Pancreas (tissue), 10 donors: ENCODE data around the gene EXOC4. TPM values are rescaled to one million over a fixed set of nuclear protein-coding genes. Genes with fewer than 3 reads are reported as not detected.

Experiments used
- ATAC-seq, 4 donors: fragments of 200-7000 bp; cut with Tn5 transposase; one replicate each; pipeline versions ENCODE4 v1.8.0 to v1.9.1; 2020; ENCODE audit warnings: mild to moderate bottlenecking in 4 of 4, moderate library complexity in 4 of 4
- DNase-seq, 6 donors: peaks; one replicate each; pipeline ENCODE4 v3.0.0-alpha.2; 2020
- FAIRE-seq: peaks from 2 replicates; lab custom pipeline; 2012; peaks lifted over from hg19 to GRCh38; lab: Jason Lieb, UNC
- H3K27ac ChIP-seq, 4 donors: fragments of 200-600 bp; sonication (generic); 1 replicate in 3 of 4; 2 replicates in 1 of 4; pipeline versions ENCODE4 v1.5.0 to v1.8.0; 2020
- H3K27me3 ChIP-seq, 4 donors: fragments of 200-600 bp; one replicate each; pipeline ENCODE4 v1.8.0; 2021
- H3K36me3 ChIP-seq, 3 donors: fragments of 200-600 bp; sonication (generic) in 1 of 3; one replicate each; pipeline versions ENCODE4 v1.5.0 to v1.8.0; 2020 to 2021
- H3K4me1 ChIP-seq, 3 donors: fragments of 200-600 bp; one replicate each; pipeline ENCODE4 v1.8.0; 2021
- H3K4me3 ChIP-seq, 4 donors: fragments of 200-600 bp; sonication (generic) in 2 of 4; one replicate each; pipeline versions ENCODE4 v1.5.0 to v1.8.0; 2020 to 2021
- H3K9me3 ChIP-seq, 4 donors: fragments of 200-600 bp; one replicate each; pipeline ENCODE4 v1.8.0; 2021
- CTCF ChIP-seq, 4 donors: fragments of 200-600 bp; sonication (generic) in 3 of 4; IDR thresholded peaks; one replicate each; pipeline versions ENCODE4 v1.5.0 to v1.8.0; 2021; ENCODE audit warnings: antibody characterized with exemption in 4 of 4
- WGBS, 2 donors: extraction: QIAGEN DNeasy Blood & Tissue Kit; methylation state at CpG; one replicate each; pipeline ENCODE4 v1.1.7; 2013; 5-methylcytosine and 5-hydroxymethylcytosine counted together
- intact Hi-C, 3 donors: fragments of 100-400 bp; cut with DNase I; formaldehyde crosslinking; loops; one replicate each; pipeline versions ENCODE4 v1.11.1 to v1.14.2; 2022
- polyA plus RNA-seq, 2 donors: library from polyadenylated mRNA; stranded (reverse); fragments of 200-250 nt; gene quantifications; one replicate each; pipeline ENCODE4 v1.2.3, GENCODE V29; 2013
- total RNA-seq, 6 donors: library from RNA; stranded (reverse); fragmentation: NEBNext Ultra II Directional in 4 of 6; extraction: Animal tissue kit (Norgen Biotek cat#: 25700) in 4 of 6; gene quantifications; one replicate each; pipeline versions ENCODE4 v1.2.1 to v1.2.4, GENCODE V29; 2021 to 2023
- donor health status: healthy with polysubstance abuse.
- donor health status: DM: no; HTN: no; CAD: no; lungs with moderate emphysema.
- donor health status: DM: no; HTN: no; CAD: no.
- donor health status: control.
- donor health status: control.
- donor health status: Bipolar disorder and iron deficiency.
- donor health status: DM: yes; HTN: yes; CAD: no.
- donor health status: DM: no; HTN: no; CAD: no.
- donor health status: DM: no; HTN: no; CAD: no.
- donor health status: DM: yes; HTN: yes; CAD: no.

The EXOC4 gene
- total and polyA plus RNA-seq, 8 donors, result 13.4 to 81.2 (median 53.8) TPM

- ATAC-seq (no peak), DNase-seq (no peak), FAIRE-seq (no peak)
- Histone ChIP-seq H3K4me1 (peaks cover 0 to 4% (median 0%) of the 10 kb centered on the region in 3 donors), H3K4me3 (no peak overlapping the region), H3K27me3 (no peaks in the 10 kb centered on the region), H3K9me3 (no peaks in the 10 kb centered on the region), H3K27ac (no peak overlapping the region), H3K36me3 (no peaks in the 10 kb centered on the region)
- 76 to 78% methylated on average over 3 of the region's 3 CpGs for WGBS, 2 donors
- intact Hi-C loops, result no loop called here
- TF ChIP-seq CTCF (IDR thresholded peaks at IDR 0.05), result no peak
These were observed 315.7 kb downstream of the EXOC4 start for GRCh38 chr7:133568544-133568943.

GRCh38 chr7:133570321-133570720 is 317.4 kb downstream of the EXOC4 start:
- intact Hi-C loops, result no loop called here
- Histone ChIP-seq H3K4me1 (peaks cover 0 to 4% (median 0%) of the 10 kb centered on the region in 3 donors), H3K36me3 (no peaks in the 10 kb centered on the region), H3K27ac (no peak overlapping the region), H3K9me3 (no peaks in the 10 kb centered on the region), H3K4me3 (no peak overlapping the region), H3K27me3 (no peaks in the 10 kb centered on the region)
- DNase-seq, result no peak
- no peak for FAIRE-seq
- WGBS, 2 donors, result 94 to 97% methylated on average over 3 of the region's 3 CpGs
- no peak for TF ChIP-seq CTCF (IDR thresholded peaks at IDR 0.05)
- ATAC-seq, result no peak

- intact Hi-C loops, result no loop called here
- peaks cover 0 to 5% (median 0%) of the 10 kb centered on the region in 3 donors for H3K4me1 ChIP-seq
- no peaks in the 10 kb centered on the region for H3K36me3 ChIP-seq
- TF ChIP-seq CTCF (IDR thresholded peaks at IDR 0.05), result no peak
- H3K9me3 ChIP-seq, result no peaks in the 10 kb centered on the region
- no peak overlapping the region for H3K27ac ChIP-seq
- FAIRE-seq, result no peak
- peak in 1 of 4 donors; percentile 18 for ATAC-seq
- DNase-seq, result no peak
- H3K27me3 ChIP-seq, result no peaks in the 10 kb centered on the region
- whole genome bisulfite sequencing, 2 donors, result 93 to 94% methylated on average over 3 of the region's 3 CpGs
- no peak overlapping the region for H3K4me3 ChIP-seq
These were observed 318.2 kb downstream of the EXOC4 start for GRCh38 chr7:133571076-133571475.

- intact Hi-C loops, result no loop called here
- ATAC-seq (no peak), DNase-seq (no peak), FAIRE-seq (peak; percentile 37)
- H3K4me1 ChIP-seq, result peaks cover 0 to 9% (median 0%) of the 10 kb centered on the region in 3 donors
- H3K27ac ChIP-seq, result no peak overlapping the region
- no peak for TF ChIP-seq CTCF (IDR thresholded peaks at IDR 0.05)
- H3K9me3 ChIP-seq, result no peaks in the 10 kb centered on the region
- H3K4me3 ChIP-seq, result no peak overlapping the region
- no peaks in the 10 kb centered on the region for H3K36me3 ChIP-seq
- H3K27me3 ChIP-seq, result no peaks in the 10 kb centered on the region
These were observed 319.2 kb downstream of the EXOC4 start for GRCh38 chr7:133572087-133572486.

GRCh38 chr7:133572843-133573242 is 320.0 kb downstream of the EXOC4 start:
- H3K9me3 ChIP-seq, result no peaks in the 10 kb centered on the region
- no peak for TF ChIP-seq CTCF (IDR thresholded peaks at IDR 0.05)
- no peak overlapping the region for H3K4me3 ChIP-seq
- H3K27ac ChIP-seq, result no peak overlapping the region
- 96 to 97% methylated on average over 1 of the region's 1 CpG for WGBS, 2 donors
- no peak for ATAC-seq
- H3K36me3 ChIP-seq, result no peaks in the 10 kb centered on the region
- intact Hi-C loops, result no loop called here
- no peak for DNase-seq
- no peaks in the 10 kb centered on the region for H3K27me3 ChIP-seq
- peaks cover 0 to 9% (median 0%) of the 10 kb centered on the region in 3 donors for H3K4me1 ChIP-seq
- no peak for FAIRE-seq
